NB4 (cell line): ENCODE results near the gene NNMT.

ENCODE experiments used
- TF ChIP-seq, protein P1 (sequence below): IDR thresholded peaks from one replicate; pipeline ENCODE4 v1.5.1; 2012; ENCODE audit warnings: low read depth, low read length
- TF ChIP-seq, protein P2 (sequence below): IDR thresholded peaks from 2 replicates; pipeline ENCODE4 v1.6.1; 2011; ENCODE audit warnings: low read depth, low read length

DNA sequence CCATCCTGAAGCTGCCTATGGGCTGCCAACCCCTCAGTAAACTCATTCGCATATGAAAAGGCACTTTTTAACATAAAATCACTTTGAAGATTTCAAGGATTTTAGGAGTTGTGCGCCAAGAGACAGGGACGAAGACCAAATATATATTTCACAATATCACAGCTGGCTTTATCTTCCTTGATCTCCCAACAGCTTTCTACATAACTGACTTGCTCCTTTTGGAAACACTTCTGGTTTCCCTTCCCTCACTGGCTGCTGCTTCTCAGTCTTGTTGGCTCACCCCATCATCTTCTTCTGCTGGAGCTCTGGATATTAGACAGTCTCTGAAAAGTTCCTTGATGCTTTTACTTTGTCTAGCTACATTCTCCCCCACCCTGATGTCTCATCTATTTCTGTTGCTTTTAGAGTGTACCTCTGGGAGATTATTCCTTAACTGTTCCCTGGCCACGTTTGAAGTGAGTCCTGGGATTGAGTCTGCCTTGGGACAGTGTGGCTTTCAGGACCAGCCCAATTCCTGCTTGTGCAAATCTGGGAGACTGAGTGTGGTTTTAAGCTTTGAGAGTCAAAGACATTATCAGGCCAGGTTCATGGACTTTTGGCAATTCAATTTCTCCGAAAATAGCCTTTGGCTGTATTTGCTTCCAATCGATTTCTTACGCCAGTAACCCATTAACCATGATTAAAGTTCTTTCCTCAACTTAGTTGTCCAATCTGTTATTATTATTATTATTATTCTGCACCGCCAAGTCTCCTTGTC lies 30.9 kb upstream of the NNMT start:
- TF ChIP-seq, protein P1, sequence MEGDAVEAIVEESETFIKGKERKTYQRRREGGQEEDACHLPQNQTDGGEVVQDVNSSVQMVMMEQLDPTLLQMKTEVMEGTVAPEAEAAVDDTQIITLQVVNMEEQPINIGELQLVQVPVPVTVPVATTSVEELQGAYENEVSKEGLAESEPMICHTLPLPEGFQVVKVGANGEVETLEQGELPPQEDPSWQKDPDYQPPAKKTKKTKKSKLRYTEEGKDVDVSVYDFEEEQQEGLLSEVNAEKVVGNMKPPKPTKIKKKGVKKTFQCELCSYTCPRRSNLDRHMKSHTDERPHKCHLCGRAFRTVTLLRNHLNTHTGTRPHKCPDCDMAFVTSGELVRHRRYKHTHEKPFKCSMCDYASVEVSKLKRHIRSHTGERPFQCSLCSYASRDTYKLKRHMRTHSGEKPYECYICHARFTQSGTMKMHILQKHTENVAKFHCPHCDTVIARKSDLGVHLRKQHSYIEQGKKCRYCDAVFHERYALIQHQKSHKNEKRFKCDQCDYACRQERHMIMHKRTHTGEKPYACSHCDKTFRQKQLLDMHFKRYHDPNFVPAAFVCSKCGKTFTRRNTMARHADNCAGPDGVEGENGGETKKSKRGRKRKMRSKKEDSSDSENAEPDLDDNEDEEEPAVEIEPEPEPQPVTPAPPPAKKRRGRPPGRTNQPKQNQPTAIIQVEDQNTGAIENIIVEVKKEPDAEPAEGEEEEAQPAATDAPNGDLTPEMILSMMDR, result no peak
- TF ChIP-seq, protein P2, sequence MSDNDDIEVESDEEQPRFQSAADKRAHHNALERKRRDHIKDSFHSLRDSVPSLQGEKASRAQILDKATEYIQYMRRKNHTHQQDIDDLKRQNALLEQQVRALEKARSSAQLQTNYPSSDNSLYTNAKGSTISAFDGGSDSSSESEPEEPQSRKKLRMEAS, result no peak
